Endothelial cell (in vitro differentiated cells): ENCODE data around the gene PPARGC1A. TPM values are rescaled to one million over a fixed set of nuclear protein-coding genes. Genes with fewer than 3 reads are reported as not detected.

ENCODE experiments used
- DNase-seq: peaks from one replicate; pipeline ENCODE4 v3.0.0; 2021; ENCODE audit warnings: low spot score
- H3K27ac Mint-ChIP-seq: one replicate; pipeline ENCODE4 v1.8.0; 2021; ENCODE audit warnings: mixed read lengths, inconsistent platforms; ENCODE audit not compliant: unreplicated experiment
- H3K27me3 Mint-ChIP-seq: one replicate; pipeline ENCODE4 v1.8.0; 2021; ENCODE audit warnings: mild to moderate bottlenecking, moderate library complexity, mixed read lengths, inconsistent platforms; ENCODE audit not compliant: unreplicated experiment
- H3K36me3 Mint-ChIP-seq: one replicate; pipeline ENCODE4 v1.8.0; 2021; ENCODE audit warnings: mild to moderate bottlenecking, low read depth, mixed read lengths, inconsistent platforms; ENCODE audit not compliant: unreplicated experiment
- H3K4me1 Mint-ChIP-seq: one replicate; pipeline ENCODE4 v1.8.0; 2021; ENCODE audit warnings: mild to moderate bottlenecking, mixed read lengths, inconsistent platforms; ENCODE audit not compliant: unreplicated experiment
- H3K4me3 Mint-ChIP-seq: one replicate; pipeline ENCODE4 v1.8.0; 2021; ENCODE audit warnings: mild to moderate bottlenecking, mixed read lengths, inconsistent platforms; ENCODE audit not compliant: unreplicated experiment
- H3K9me3 Mint-ChIP-seq: one replicate; pipeline ENCODE4 v1.8.0; 2021; ENCODE audit warnings: mixed read lengths, inconsistent platforms; ENCODE audit not compliant: unreplicated experiment
- total RNA-seq: library from RNA; stranded (reverse); fragmentation: NEBNext Ultra II Directional; extraction: Animal tissue kit (Norgen Biotek cat#: 25700); gene quantifications from one replicate; pipeline ENCODE4 v1.2.1, GENCODE V29; 2021; ENCODE audit not compliant: unreplicated experiment
- TF ChIP-seq, protein P1 (sequence below): fragments of 200-600 bp; sonication (generic); IDR thresholded peaks from one replicate; pipeline ENCODE4 v1.5.0; 2021; ENCODE audit warnings: antibody characterized with exemption; ENCODE audit not compliant: unreplicated experiment

PPARGC1A gene
- total RNA-seq, 1 donor from 2014 or later, result 11.4 TPM

DNA sequence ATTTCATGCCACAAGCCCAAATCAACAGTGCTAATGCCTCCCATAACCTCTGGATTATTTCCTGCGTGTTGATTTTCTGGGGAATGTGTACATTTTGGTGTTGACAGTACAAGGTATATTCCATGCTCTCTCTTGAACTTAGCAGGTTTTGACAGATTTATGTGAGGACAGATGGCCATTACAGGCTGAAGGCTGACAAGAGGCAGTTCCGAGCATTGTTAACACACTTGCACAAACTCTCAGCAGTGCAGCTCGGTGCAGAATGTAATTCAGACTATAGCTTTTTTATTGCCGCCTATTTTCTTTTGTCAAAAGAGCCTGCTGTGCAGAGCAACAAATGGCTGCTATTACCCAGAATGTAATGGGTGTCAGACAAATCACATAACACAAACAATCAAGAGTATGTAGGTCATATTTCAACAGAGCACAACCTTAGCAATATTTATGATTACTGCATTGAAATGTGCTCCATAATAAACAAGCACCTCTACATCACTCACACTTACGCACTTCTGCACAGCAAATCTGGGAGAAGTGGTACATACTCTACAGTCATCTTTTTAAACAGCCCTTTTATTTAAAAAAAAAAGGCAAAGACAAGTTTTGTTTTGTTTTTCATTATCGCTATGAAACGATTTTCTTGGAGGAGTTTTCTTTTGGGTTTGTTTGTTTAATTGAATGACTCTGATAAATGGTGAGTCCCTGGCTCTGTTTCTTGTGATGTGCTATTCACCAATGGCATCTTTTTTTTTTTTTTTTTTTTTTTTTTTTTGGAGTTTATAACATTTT, 71.6 kb downstream of the PPARGC1A start:
- no peaks in the 10 kb centered on the region for H3K4me1 Mint-ChIP-seq
- H3K36me3 Mint-ChIP-seq, result peaks cover 8% of the 10 kb centered on the region
- H3K9me3 Mint-ChIP-seq, result no peaks in the 10 kb centered on the region
- H3K27ac Mint-ChIP-seq, result no peak overlapping the region
- DNase-seq, result no peak
- TF ChIP-seq, protein P1, sequence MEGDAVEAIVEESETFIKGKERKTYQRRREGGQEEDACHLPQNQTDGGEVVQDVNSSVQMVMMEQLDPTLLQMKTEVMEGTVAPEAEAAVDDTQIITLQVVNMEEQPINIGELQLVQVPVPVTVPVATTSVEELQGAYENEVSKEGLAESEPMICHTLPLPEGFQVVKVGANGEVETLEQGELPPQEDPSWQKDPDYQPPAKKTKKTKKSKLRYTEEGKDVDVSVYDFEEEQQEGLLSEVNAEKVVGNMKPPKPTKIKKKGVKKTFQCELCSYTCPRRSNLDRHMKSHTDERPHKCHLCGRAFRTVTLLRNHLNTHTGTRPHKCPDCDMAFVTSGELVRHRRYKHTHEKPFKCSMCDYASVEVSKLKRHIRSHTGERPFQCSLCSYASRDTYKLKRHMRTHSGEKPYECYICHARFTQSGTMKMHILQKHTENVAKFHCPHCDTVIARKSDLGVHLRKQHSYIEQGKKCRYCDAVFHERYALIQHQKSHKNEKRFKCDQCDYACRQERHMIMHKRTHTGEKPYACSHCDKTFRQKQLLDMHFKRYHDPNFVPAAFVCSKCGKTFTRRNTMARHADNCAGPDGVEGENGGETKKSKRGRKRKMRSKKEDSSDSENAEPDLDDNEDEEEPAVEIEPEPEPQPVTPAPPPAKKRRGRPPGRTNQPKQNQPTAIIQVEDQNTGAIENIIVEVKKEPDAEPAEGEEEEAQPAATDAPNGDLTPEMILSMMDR, result no peak
- no peak overlapping the region for H3K4me3 Mint-ChIP-seq
- H3K27me3 Mint-ChIP-seq, result no peaks in the 10 kb centered on the region

- Mint-ChIP-seq H3K27ac (no peak overlapping the region), H3K9me3 (no peaks in the 10 kb centered on the region), H3K27me3 (no peaks in the 10 kb centered on the region), H3K4me3 (no peak overlapping the region), H3K36me3 (peaks cover 16% of the 10 kb centered on the region), H3K4me1 (peaks cover 3% of the 10 kb centered on the region)
- no peak for DNase-seq
- TF ChIP-seq, protein P1, result no peak
Observed at GRCh38 chr4:23814996-23815660, 74.7 kb downstream of the PPARGC1A start.

GRCh38 chr4:23814587-23814986, 75.3 kb downstream of the PPARGC1A start:
- H3K4me1 Mint-ChIP-seq, result peaks cover 3% of the 10 kb centered on the region
- H3K36me3 Mint-ChIP-seq, result peaks cover 16% of the 10 kb centered on the region
- H3K27me3 Mint-ChIP-seq, result no peaks in the 10 kb centered on the region
- no peaks in the 10 kb centered on the region for H3K9me3 Mint-ChIP-seq
- no peak overlapping the region for H3K27ac Mint-ChIP-seq
- H3K4me3 Mint-ChIP-seq, result no peak overlapping the region
- TF ChIP-seq, protein P1, result no peak
- DNase-seq, result no peak

DNA sequence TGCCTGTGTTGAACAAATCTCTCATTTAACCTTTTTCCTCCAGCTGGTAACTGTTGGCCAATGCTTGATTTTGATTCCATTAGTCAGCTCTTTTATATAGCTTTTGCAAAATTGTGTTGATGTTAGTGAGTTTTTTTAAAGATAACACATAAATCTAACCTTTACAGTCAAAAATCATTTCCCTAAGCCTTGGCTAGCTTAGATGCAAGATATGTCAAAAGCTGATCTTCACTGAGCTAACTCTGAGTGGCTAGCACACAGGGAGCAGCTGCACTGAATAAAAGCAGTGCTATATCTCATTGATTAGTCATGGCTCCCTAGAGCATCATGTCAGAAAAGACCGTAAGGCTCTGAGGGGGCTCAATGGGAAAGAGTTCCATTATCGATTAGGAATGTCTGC, 78.7 kb downstream of the PPARGC1A start:
- TF ChIP-seq, protein P1, result no peak
- Mint-ChIP-seq H3K9me3 (no peaks in the 10 kb centered on the region), H3K4me1 (peaks cover 3% of the 10 kb centered on the region), H3K36me3 (peaks cover 16% of the 10 kb centered on the region), H3K4me3 (no peak overlapping the region), H3K27me3 (no peaks in the 10 kb centered on the region), H3K27ac (no peak overlapping the region)
- no peak for DNase-seq

GRCh38 chr4:23805450-23805851, 84.4 kb downstream of the PPARGC1A start:
- H3K9me3 Mint-ChIP-seq, result no peaks in the 10 kb centered on the region
- H3K4me3 Mint-ChIP-seq, result no peak overlapping the region
- no peaks in the 10 kb centered on the region for H3K4me1 Mint-ChIP-seq
- peaks cover 3% of the 10 kb centered on the region for H3K36me3 Mint-ChIP-seq
- H3K27ac Mint-ChIP-seq, result no peak overlapping the region
- TF ChIP-seq, protein P1, result no peak
- no peaks in the 10 kb centered on the region for H3K27me3 Mint-ChIP-seq
- no peak for DNase-seq
